GM12873 (cell line): ENCODE results near the gene MRPS26.

Experiments
- CTCF ChIP-seq: IDR thresholded peaks from 2 replicates; pipeline ENCODE4 v1.5.1; 2012; ENCODE audit warnings: low read depth, mild to moderate bottlenecking, moderate library complexity, low read length, control low read depth; ENCODE audit not compliant: insufficient read depth; ENCODE audit errors: missing control alignments

The MRPS26 gene

GRCh38 chr20:3094848-3095629 lies 49.2 kb downstream of the MRPS26 start:
- no peak for TF ChIP-seq CTCF
